GM21423 (cell line): ENCODE results near the gene WAC.

ENCODE experiments used
- ATAC-seq: cut with Tn5 transposase; IDR thresholded peaks from one replicate; pipeline ENCODE4 v1.9.1; 2021; ENCODE audit warnings: mild to moderate bottlenecking, moderate library complexity; ENCODE audit not compliant: unreplicated experiment

Gene WAC

GRCh38 chr10:28533186-28533564 lies 257 bp downstream of the WAC start:
- ATAC-seq: peak; percentile 0

- ATAC-seq: peak; percentile 18
Measured at GRCh38 chr10:28533571-28534304, 820 bp downstream of the WAC start.

- no peak for ATAC-seq
Measured at GRCh38 chr10:28535846-28536245, 2.9 kb downstream of the WAC start.

- no peak for ATAC-seq
Measured at GRCh38 chr10:28538595-28538994, 5.7 kb downstream of the WAC start.

DNA sequence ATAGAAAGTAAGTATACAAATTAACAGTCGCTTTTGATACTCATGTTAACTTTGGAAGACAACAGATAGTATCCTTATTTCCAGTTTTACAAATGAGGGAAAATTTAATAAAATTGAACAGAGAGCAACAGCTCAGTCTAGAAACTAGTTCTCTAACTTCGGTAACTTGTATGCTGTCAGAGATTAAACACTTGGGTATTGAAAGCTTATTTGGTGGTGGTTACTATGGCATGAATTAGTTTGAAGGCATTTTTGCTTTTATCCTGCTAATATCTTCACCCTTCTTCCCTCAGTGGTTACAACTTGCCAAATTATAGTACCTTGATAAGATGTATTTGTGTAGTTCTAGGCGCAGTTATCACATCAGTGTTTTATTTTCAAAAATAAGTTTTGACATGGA lies 7.2 kb downstream of the WAC start:
- no peak for ATAC-seq

- no peak for ATAC-seq
Measured at GRCh38 chr10:28541717-28542365, 8.9 kb downstream of the WAC start.

DNA sequence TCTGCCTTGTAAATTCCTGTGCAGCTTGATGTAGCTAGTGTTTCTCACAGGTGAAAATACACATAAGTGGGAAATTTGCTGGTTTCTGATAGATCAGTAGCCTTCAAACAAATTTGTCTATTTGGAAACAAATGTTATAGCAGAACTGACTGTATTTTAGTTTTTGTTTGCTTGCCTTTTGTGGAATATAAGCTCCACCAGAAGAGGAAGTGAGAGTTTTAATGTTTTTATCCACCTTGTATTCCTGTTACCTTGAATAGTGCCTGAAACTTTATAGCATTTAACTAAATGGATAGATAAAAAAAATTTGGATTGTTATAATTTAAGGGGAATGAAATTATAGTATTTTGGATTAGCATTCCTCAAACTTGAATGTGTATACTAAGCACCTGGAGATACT lies 9.8 kb downstream of the WAC start:
- no peak for ATAC-seq

GRCh38 chr10:28544058-28544457 lies 11.1 kb downstream of the WAC start:
- no peak for ATAC-seq

GRCh38 chr10:28545967-28546644 lies 13.2 kb downstream of the WAC start:
- no peak for ATAC-seq

DNA sequence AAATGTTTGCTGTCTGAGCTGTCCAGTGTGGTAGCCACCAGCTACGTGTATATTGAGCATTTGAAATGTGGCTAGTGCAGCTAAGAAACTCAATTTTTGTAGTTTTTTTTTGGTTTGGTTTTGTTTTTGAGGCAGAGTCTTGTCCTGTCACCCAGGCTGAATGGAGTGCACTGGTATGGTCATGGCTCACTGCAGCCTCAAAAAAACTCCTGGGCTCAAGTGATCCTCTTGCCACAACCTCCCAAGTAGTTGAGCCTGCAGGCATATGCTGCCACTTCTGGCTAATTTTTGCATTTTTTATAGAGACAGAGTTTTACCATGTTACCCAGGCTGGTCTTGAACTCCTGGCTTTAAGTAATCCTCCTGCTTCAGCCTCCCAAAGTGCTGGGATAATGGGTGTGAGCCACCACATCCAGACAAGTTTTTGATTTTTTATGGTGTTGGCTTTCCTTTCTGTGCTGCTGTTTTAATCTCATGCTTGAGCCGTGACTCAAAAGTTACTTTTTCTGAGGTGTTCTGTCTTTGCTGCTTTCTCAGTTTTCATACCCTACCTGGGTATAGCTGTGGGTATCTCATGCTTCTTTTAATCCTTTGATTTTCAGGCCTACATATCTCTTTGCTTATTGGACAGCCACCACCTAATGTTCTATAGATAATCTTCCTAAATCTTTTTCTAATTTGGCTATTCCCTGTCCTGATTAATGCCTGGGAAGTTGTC lies 16.0 kb downstream of the WAC start:
- ATAC-seq: no peak

DNA sequence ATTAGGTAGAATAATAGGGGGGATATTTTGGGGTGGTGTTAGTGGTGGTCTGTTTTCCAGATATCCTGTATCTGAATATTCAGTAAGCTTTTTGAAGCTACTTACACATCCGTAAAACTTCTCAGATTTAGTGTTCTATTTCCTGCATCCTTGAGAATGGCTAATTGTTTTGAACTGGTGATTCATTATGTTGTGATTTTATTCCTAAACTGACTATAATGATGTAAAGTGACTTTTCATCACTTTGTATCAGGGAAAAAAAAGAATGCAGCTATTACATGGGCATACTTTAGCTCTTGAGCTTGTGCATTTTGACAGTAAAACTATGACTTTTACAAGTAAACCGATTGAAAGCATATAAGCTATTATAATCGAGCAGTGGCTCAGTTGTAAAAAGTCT lies 18.2 kb downstream of the WAC start:
- no peak for ATAC-seq

- no peak for ATAC-seq
Measured at GRCh38 chr10:28552775-28553174, 19.9 kb downstream of the WAC start.

- ATAC-seq: no peak
Measured at GRCh38 chr10:28554009-28554408, 21.1 kb downstream of the WAC start.

GRCh38 chr10:28554952-28555351 lies 22.0 kb downstream of the WAC start:
- ATAC-seq: no peak

- ATAC-seq: no peak
Measured at GRCh38 chr10:28555358-28555757, 22.4 kb downstream of the WAC start.

DNA sequence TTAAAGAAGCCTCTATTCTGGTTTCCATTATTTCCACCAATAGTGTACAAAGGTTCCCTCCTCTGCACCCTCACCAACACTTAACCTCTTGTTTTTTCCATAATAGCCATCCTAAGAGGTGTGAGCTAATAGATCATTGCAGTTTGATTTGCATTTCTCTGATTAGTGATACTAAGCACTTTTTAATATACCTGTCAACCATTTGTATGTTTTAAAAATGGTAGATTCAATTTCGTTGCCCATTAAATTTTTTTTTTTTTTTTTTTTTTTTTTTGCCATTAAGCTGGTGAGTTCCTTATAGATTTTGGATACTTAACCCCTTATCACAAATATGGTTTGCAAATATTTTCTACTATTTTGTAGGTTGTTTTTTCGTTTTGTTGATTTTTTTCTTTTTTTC lies 23.2 kb downstream of the WAC start:
- no peak for ATAC-seq

DNA sequence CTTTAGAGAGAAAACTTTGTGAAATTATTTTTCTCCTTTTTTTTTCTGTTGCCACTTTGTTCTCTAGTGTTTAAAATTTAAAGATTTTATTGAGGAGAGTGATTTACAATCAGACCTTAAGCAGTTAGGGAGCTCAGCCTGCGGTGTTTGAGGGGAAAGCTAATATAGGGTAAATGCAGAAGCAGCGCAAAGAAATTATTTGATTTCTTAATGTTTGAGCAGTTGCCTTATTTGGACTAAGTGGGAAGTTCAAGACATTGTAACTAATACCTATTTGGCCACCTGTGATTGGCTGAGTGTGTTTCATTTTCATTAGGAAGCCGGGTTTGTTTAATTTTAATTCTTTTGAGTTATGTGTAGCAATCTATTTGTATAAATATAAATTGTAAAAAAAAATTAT lies 25.3 kb downstream of the WAC start:
- no peak for ATAC-seq

- no peak for ATAC-seq
Measured at GRCh38 chr10:28558923-28559508, 26.1 kb downstream of the WAC start.

DNA sequence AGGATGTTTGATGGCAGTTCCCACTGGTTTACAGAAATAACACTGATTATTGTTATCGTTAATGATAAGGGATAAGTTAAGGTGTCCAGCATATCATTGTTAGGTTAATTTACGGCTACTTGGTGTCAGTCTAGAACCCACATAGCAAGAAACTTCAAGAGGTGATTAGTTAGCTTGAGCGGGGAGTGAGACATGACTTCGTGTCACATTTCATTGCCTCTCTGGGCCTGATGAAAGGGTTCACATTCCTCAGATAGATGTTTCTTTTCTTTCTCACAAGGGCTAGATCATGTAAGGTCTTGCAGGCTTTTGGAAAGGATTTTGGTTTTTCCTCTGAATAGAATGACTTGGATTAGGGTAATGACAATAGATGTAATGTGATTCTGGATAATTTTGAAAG lies 26.7 kb downstream of the WAC start:
- no peak for ATAC-seq

DNA sequence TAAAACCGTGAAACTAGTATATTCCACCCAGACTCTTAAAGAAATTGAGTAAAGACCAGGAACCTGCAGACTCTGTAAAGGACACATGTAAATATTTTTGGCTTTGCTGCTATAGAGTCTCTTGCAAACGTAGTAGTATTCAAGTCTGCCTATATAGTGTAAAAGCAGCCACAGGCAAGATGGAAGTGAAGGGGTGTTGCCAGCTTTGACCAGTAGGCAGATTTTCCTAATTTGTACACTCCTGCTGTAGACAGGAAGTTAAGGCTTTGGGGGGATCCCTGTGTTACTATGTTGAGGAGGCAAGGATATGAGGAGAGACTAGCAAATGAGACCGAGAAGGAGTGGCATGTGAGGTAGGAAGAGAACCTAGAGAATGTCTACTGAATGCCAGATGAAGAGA lies 27.7 kb downstream of the WAC start:
- no peak for ATAC-seq

DNA sequence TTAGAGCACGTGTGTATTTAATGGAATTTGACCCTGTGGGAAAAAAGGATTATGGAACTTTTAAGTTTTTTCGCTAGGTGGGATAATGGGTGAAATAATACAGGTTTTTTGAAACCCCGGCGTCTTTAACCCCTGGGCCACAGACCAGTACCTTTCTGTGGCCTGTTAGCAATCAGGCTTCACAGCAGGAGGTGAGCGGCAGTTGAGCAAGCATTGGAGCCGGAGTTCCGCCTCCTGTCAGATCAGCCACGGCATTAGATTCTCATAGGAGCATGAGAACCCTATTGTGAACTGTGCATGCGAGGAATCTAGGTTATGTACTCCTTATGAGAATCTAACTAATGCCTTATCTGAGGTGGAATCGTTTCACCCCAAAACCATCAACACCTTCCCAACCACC lies 28.6 kb downstream of the WAC start:
- no peak for ATAC-seq
